SK-N-SH (cell line): ENCODE data around the gene ANK2.

Experiments used
- FOXJ3 ChIP-seq: sonication (generic); formaldehyde crosslinking; IDR thresholded peaks from 2 replicates; pipeline ENCODE4 v1.5.1; 2020; ENCODE audit warnings: mild to moderate bottlenecking, missing genetic modification reagents
- NFIC ChIP-seq: IDR thresholded peaks from 2 replicates; pipeline ENCODE4 v1.4.0; 2012; ENCODE audit warnings: borderline replicate concordance
- POLR2AphosphoS5 ChIP-seq: IDR thresholded peaks from 2 replicates; pipeline ENCODE4 v1.6.1; 2012; ENCODE audit warnings: low read depth, low read length
- SMC3 ChIP-seq: IDR thresholded peaks from 2 replicates; pipeline ENCODE4 v1.6.1; 2012; ENCODE audit warnings: low read depth, low read length, improper control_type of control experiment
- TF ChIP-seq, protein P1 (sequence below): IDR thresholded peaks from 2 replicates; pipeline ENCODE4 v1.4.0; 2012; ENCODE audit warnings: low read depth, borderline replicate concordance
- TF ChIP-seq, protein P2 (sequence below): IDR thresholded peaks from 2 replicates; pipeline ENCODE4 v1.4.0; 2012; ENCODE audit warnings: low read depth, borderline replicate concordance
- TF ChIP-seq, protein P3 (sequence below): fragments of 200-600 bp; sonication (generic); IDR thresholded peaks from 2 replicates; pipeline ENCODE4 v1.6.1; 2017; ENCODE audit warnings: antibody characterized with exemption, mild to moderate bottlenecking, moderate library complexity

- TF ChIP-seq, protein P1, sequence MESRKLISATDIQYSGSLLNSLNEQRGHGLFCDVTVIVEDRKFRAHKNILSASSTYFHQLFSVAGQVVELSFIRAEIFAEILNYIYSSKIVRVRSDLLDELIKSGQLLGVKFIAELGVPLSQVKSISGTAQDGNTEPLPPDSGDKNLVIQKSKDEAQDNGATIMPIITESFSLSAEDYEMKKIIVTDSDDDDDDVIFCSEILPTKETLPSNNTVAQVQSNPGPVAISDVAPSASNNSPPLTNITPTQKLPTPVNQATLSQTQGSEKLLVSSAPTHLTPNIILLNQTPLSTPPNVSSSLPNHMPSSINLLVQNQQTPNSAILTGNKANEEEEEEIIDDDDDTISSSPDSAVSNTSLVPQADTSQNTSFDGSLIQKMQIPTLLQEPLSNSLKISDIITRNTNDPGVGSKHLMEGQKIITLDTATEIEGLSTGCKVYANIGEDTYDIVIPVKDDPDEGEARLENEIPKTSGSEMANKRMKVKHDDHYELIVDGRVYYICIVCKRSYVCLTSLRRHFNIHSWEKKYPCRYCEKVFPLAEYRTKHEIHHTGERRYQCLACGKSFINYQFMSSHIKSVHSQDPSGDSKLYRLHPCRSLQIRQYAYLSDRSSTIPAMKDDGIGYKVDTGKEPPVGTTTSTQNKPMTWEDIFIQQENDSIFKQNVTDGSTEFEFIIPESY = no peak
- TF ChIP-seq, protein P2, sequence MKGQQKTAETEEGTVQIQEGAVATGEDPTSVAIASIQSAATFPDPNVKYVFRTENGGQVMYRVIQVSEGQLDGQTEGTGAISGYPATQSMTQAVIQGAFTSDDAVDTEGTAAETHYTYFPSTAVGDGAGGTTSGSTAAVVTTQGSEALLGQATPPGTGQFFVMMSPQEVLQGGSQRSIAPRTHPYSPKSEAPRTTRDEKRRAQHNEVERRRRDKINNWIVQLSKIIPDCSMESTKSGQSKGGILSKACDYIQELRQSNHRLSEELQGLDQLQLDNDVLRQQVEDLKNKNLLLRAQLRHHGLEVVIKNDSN = no peak
- TF ChIP-seq POLR2AphosphoS5 = no peak
- TF ChIP-seq, protein P3, sequence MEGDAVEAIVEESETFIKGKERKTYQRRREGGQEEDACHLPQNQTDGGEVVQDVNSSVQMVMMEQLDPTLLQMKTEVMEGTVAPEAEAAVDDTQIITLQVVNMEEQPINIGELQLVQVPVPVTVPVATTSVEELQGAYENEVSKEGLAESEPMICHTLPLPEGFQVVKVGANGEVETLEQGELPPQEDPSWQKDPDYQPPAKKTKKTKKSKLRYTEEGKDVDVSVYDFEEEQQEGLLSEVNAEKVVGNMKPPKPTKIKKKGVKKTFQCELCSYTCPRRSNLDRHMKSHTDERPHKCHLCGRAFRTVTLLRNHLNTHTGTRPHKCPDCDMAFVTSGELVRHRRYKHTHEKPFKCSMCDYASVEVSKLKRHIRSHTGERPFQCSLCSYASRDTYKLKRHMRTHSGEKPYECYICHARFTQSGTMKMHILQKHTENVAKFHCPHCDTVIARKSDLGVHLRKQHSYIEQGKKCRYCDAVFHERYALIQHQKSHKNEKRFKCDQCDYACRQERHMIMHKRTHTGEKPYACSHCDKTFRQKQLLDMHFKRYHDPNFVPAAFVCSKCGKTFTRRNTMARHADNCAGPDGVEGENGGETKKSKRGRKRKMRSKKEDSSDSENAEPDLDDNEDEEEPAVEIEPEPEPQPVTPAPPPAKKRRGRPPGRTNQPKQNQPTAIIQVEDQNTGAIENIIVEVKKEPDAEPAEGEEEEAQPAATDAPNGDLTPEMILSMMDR = no peak
- no peak for TF ChIP-seq NFIC
- TF ChIP-seq SMC3 = no peak
- TF ChIP-seq FOXJ3 (CRISPR knock-in tag) = no peak
Observed at GRCh38 chr4:113077575-113077974, 28.1 kb downstream of the ANK2 start.
